HCT116 (cell line): ENCODE data around the gene HEATR5A. TPM values are rescaled to one million over a fixed set of nuclear protein-coding genes. Genes with fewer than 3 reads are reported as not detected.

Experiments
- ATAC-seq: fragments of 200-7000 bp; cut with Tn5 transposase; 2 replicates; pipeline ENCODE4 v1.9.1; 2020; ENCODE audit warnings: mild to moderate bottlenecking, moderate library complexity
- BruUV-seq: library from RNA; stranded (reverse); fragments of 400-500 nt; replicated peaks from 2 replicates; lab custom pipeline; 2021; lab: Mats Ljungman, UMichigan
- CTCF ChIA-PET: fragments of 300-600 bp; sonication (Branson Sonifier 250); formaldehyde crosslinking; loops from one replicate; lab custom pipeline; 2021; ENCODE audit warnings: antibody characterized with exemption; lab: Charles Lee
- POLR2A ChIA-PET: fragments of 300-600, 350-600 bp; sonication (Branson Sonifier 250); formaldehyde crosslinking; loops from one replicate; lab custom pipeline; 2021; ENCODE audit warnings: antibody characterized with exemption; lab: Charles Lee
- RAD21 ChIA-PET, 2 experiments: fragments of 300-600 bp; sonication (Branson Sonifier 250); formaldehyde crosslinking; loops; one replicate each; lab custom pipeline; 2023; ENCODE audit warnings: low total read pairs in 2 of 2; ENCODE audit not compliant: uncharacterized antibody in 2 of 2, unreplicated experiment in 2 of 2, low non-redundant PET in 1 of 2; lab: Charles Lee
- DNase-seq: peaks from one replicate; pipeline ENCODE4 v3.0.0-alpha.2; 2010; ENCODE audit warnings: low read depth, low spot score
- H2AFZ ChIP-seq: fragments of 200-600 bp; shearing (Covaris generic), sonication (generic); 2 replicates; pipeline ENCODE4 v1.6.1; 2017; ENCODE audit warnings: low read depth, mixed run types, mixed read lengths, antibody characterized with exemption, low read length; ENCODE audit not compliant: poor library complexity, severe bottlenecking
- H3K27ac ChIP-seq: 2 replicates; pipeline ENCODE4 v1.5.1; 2012; ENCODE audit warnings: low read depth, low read length
- H3K27me3 ChIP-seq: fragments of 200-600 bp; sonication (generic); 2 replicates; pipeline ENCODE4 v1.6.1; 2016; ENCODE audit warnings: mixed run types, low read length, mixed read lengths; ENCODE audit not compliant: insufficient read depth
- H3K36me3 ChIP-seq, 2 experiments: fragments of 200-500 bp in 1 of 2; fragments of 200-600 bp in 1 of 2; sonication (Bioruptor generic) in 1 of 2; sonication (generic) in 1 of 2; 2 replicates each; pipeline versions ENCODE4 v1.5.1 to v1.6.1; 2014 to 2016; ENCODE audit warnings: low read length in 2 of 2, inconsistent platforms in 1 of 2, mixed read lengths in 1 of 2, mixed run types in 1 of 2; ENCODE audit not compliant: insufficient read depth in 2 of 2, control insufficient read depth in 1 of 2
- H3K4me1 ChIP-seq, 2 experiments: fragments of 200-600 bp in 1 of 2; sonication (generic) in 1 of 2; 2 replicates each; pipeline versions ENCODE4 v1.5.1 to v1.6.1; 2012 to 2017; ENCODE audit warnings: low read length in 2 of 2, inconsistent platforms in 1 of 2, mild to moderate bottlenecking in 1 of 2, mixed read lengths in 1 of 2, mixed run types in 1 of 2, moderate library complexity in 1 of 2; ENCODE audit not compliant: insufficient read depth in 2 of 2, control insufficient read depth in 1 of 2
- H3K4me2 ChIP-seq: fragments of 200-600 bp; sonication (generic); 2 replicates; pipeline ENCODE4 v1.6.1; 2017; ENCODE audit warnings: mixed run types, low read length, mixed read lengths
- H3K4me3 ChIP-seq, 2 experiments: fragments of 200-600 bp in 1 of 2; sonication (generic) in 1 of 2; replicated peaks in 1 of 2; 2 replicates each; pipeline ENCODE4 v1.5.1; 2011 to 2016; ENCODE audit warnings: low read length in 2 of 2, control low read depth in 1 of 2, low read depth in 1 of 2, mild to moderate bottlenecking in 1 of 2, mixed read lengths in 1 of 2, mixed run types in 1 of 2
- H3K79me2 ChIP-seq: fragments of 200-600 bp; sonication (generic); 2 replicates; pipeline ENCODE4 v1.6.1; 2017; ENCODE audit warnings: mild to moderate bottlenecking, mixed run types, low read length, moderate library complexity, mixed read lengths; ENCODE audit not compliant: insufficient read depth
- H3K9ac ChIP-seq: fragments of 200-600 bp; sonication (generic); 2 replicates; pipeline ENCODE4 v1.6.1; 2016; ENCODE audit warnings: low read length, mixed read lengths
- H3K9me2 ChIP-seq: fragments of 200-600 bp; sonication (generic), shearing (Covaris generic); 2 replicates; pipeline ENCODE4 v1.6.1; 2017; ENCODE audit warnings: mixed run types, mild to moderate bottlenecking, moderate library complexity; ENCODE audit not compliant: insufficient read depth
- H3K9me3 ChIP-seq, 2 experiments: fragments of 200-500 bp in 1 of 2; fragments of 200-600 bp in 1 of 2; sonication (Bioruptor generic) in 1 of 2; sonication (generic) in 1 of 2; 2 replicates each; pipeline ENCODE4 v1.6.1; 2014 to 2017; ENCODE audit warnings: low read length in 2 of 2, mixed read lengths in 2 of 2, inconsistent platforms in 1 of 2, low read depth in 1 of 2, mild to moderate bottlenecking in 1 of 2, mixed run types in 1 of 2, moderate library complexity in 1 of 2; ENCODE audit not compliant: control insufficient read depth in 1 of 2, insufficient read depth in 1 of 2
- H4K20me1 ChIP-seq: fragments of 200-600 bp; sonication (generic), shearing (Covaris generic); 2 replicates; pipeline ENCODE4 v1.6.1; 2017; ENCODE audit warnings: mixed run types, mild to moderate bottlenecking, moderate library complexity; ENCODE audit not compliant: insufficient read depth
- ATF3 ChIP-seq: IDR thresholded peaks from 2 replicates; pipeline ENCODE4 v1.6.1; 2012
- CBX3 ChIP-seq: IDR thresholded peaks from 2 replicates; pipeline ENCODE4 v1.6.1; 2012; ENCODE audit warnings: low read depth
- EZH2 ChIP-seq: fragments of 200-600 bp; sonication (generic); IDR thresholded peaks from 2 replicates; pipeline ENCODE4 v1.6.1; 2017; ENCODE audit warnings: antibody characterized with exemption, mixed run types
- FOSL1 ChIP-seq: IDR thresholded peaks from 2 replicates; pipeline ENCODE4 v1.6.1; 2012; ENCODE audit warnings: low read depth
- JUND ChIP-seq: IDR thresholded peaks from 2 replicates; pipeline ENCODE4 v1.6.1; 2012
- MAX ChIP-seq: IDR thresholded peaks from 2 replicates; pipeline ENCODE4 v1.6.1; 2012
- POLR2A ChIP-seq: IDR thresholded peaks from 2 replicates; pipeline ENCODE4 v1.7.0; 2011; ENCODE audit warnings: borderline replicate concordance; ENCODE audit not compliant: insufficient read depth, insufficient read length; ENCODE audit errors: extremely low read depth
- POLR2AphosphoS5 ChIP-seq: IDR thresholded peaks from 2 replicates; pipeline ENCODE4 v1.6.1; 2011; ENCODE audit warnings: mild to moderate bottlenecking, low read depth, low read length, moderate library complexity
- RAD21 ChIP-seq: IDR thresholded peaks from 2 replicates; pipeline ENCODE4 v1.6.1; 2012; ENCODE audit warnings: low read depth, mild to moderate bottlenecking
- SIN3A ChIP-seq: IDR thresholded peaks from 2 replicates; pipeline ENCODE4 v1.6.1; 2012; ENCODE audit warnings: low read depth
- SP1 ChIP-seq: IDR thresholded peaks from 2 replicates; pipeline ENCODE4 v1.6.1; 2012; ENCODE audit warnings: low read depth
- SRF ChIP-seq: IDR thresholded peaks from 2 replicates; pipeline ENCODE4 v1.6.1; 2012; ENCODE audit warnings: low read depth
- TCF7L2 ChIP-seq: IDR thresholded peaks from 2 replicates; pipeline ENCODE4 v1.7.0; 2011; ENCODE audit warnings: borderline replicate concordance, inconsistent platforms; ENCODE audit not compliant: insufficient read depth, insufficient read length; ENCODE audit errors: extremely low read depth
- YY1 ChIP-seq: IDR thresholded peaks from 2 replicates; pipeline ENCODE4 v1.6.1; 2011; ENCODE audit warnings: low read length, low read depth, moderate library complexity, mild to moderate bottlenecking; ENCODE audit not compliant: insufficient replicate concordance; ENCODE audit errors: extremely low read depth
- ZFX ChIP-seq: fragments of 450-650 bp; IDR thresholded peaks from 2 replicates; pipeline ENCODE4 v1.6.1; 2017
- intact Hi-C: fragments of 100-400 bp; cut with micrococcal nuclease; formaldehyde crosslinking; loops from 2 replicates; pipeline ENCODE4 v1.10.0; 2022
- total RNA-seq: library from RNA; stranded (reverse); gene quantifications from one replicate; pipeline ENCODE4 v1.2.1, GENCODE V29; 2021; ENCODE audit not compliant: unreplicated experiment
- TF ChIP-seq, protein P1 (sequence below), 3 experiments: fragments of 200-600 bp in 1 of 3; sonication (generic) in 1 of 3; IDR thresholded peaks in 2 of 3; conservative IDR thresholded peaks in 1 of 3; 2 replicates each; pipeline ENCODE4 v1.5.1; 2012 to 2017; ENCODE audit warnings: low read depth in 2 of 3, low read length in 2 of 3, antibody characterized with exemption in 1 of 3, borderline replicate concordance in 1 of 3, control low read depth in 1 of 3, mild to moderate bottlenecking in 1 of 3, mixed read lengths in 1 of 3, mixed run types in 1 of 3, moderate library complexity in 1 of 3; ENCODE audit not compliant: insufficient read depth in 1 of 3
- TF ChIP-seq, protein P2 (sequence below): IDR thresholded peaks from 2 replicates; pipeline ENCODE4 v1.6.1; 2011; ENCODE audit warnings: mild to moderate bottlenecking, low read length, moderate library complexity; ENCODE audit not compliant: insufficient replicate concordance; ENCODE audit errors: extremely low read depth

Gene HEATR5A
- total RNA-seq, 1 experiment from 2014 or later = 20.9 TPM

DNA sequence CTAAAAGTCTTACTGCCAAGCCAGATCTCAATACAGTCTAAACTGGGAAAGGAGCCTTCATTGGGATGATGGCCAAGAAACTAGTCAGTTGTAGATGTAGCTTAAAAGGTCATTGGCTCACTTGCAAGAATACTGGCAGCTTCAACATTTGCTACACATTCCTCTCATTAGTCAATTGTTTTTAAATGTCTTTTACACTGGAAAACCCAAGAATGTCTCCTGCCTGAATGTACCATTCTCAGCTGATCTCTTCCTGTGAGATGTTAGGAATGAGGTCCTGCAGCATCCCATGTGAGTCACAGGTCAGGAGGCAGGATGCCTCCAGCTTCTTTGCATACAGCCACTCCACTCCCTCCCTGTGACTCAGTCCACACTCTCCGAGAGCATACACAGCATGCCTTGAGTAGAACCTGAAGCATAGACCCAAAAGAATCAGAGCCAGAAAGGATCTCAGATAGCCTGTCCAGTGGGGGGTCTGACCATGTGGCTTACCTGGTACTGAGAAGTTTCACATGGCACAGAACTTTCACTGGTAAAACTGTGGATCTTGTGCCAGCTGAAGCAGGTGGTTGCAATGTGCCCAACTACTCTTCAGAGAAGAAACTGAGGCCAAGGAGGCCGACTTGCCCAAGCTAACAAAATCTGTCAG is 156.7 kb downstream of the HEATR5A start:
- peak; percentile 98 for ATAC-seq
- no peak overlapping the region for H3K4me3 ChIP-seq
- H4K20me1 ChIP-seq = no peaks in the 10 kb centered on the region
- H2AFZ ChIP-seq = peak overlapping the region; percentile 29
- H3K27me3 ChIP-seq = no peaks in the 10 kb centered on the region
- H3K9me2 ChIP-seq = no peaks in the 10 kb centered on the region
- intact Hi-C loops = no loop called here
- H3K27ac ChIP-seq = no peak overlapping the region
- H3K4me1 ChIP-seq = peaks cover 13 to 38% of the 10 kb centered on the region in 2 experiments; a peak in 3 of 4 replicates
- POLR2A ChIA-PET = interaction anchor here (0.7 to 0.9 kb wide), 2 partner anchors 38 to 56 kb away, joined by 3 to 4 read pairs; partner anchors contain the start of gene HECTD1
- RAD21 ChIA-PET = interaction anchor here in 1 of 2 experiments (0.5 kb wide), 1 partner anchor 285 kb away, joined by 6 read pairs; no protein-coding TSS in a partner anchor
- CTCF ChIA-PET = no interaction called here
- no peaks in the 10 kb centered on the region for H3K9me3 ChIP-seq
- H3K36me3 ChIP-seq = no peaks in the 10 kb centered on the region
- H3K4me2 ChIP-seq = peak overlapping the region; percentile 47
- no peaks in the 10 kb centered on the region for H3K79me2 ChIP-seq
- no peak for TF ChIP-seq YY1
- no peak for TF ChIP-seq RAD21
- TF ChIP-seq SP1 = peak; percentile 43; the same call in 1 of the 2 replicates
- TF ChIP-seq FOSL1 = peak; percentile 53
- no peak for TF ChIP-seq SRF
- TF ChIP-seq MAX = peak; percentile 28; the same call in 1 of the 2 replicates
- TF ChIP-seq, protein P1, sequence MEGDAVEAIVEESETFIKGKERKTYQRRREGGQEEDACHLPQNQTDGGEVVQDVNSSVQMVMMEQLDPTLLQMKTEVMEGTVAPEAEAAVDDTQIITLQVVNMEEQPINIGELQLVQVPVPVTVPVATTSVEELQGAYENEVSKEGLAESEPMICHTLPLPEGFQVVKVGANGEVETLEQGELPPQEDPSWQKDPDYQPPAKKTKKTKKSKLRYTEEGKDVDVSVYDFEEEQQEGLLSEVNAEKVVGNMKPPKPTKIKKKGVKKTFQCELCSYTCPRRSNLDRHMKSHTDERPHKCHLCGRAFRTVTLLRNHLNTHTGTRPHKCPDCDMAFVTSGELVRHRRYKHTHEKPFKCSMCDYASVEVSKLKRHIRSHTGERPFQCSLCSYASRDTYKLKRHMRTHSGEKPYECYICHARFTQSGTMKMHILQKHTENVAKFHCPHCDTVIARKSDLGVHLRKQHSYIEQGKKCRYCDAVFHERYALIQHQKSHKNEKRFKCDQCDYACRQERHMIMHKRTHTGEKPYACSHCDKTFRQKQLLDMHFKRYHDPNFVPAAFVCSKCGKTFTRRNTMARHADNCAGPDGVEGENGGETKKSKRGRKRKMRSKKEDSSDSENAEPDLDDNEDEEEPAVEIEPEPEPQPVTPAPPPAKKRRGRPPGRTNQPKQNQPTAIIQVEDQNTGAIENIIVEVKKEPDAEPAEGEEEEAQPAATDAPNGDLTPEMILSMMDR (IDR thresholded peaks at IDR 0.05 in 2 of 3, conservative IDR thresholded peaks at IDR 0.05 in 1 of 3; ENCODE audit: borderline replicate concordance in 1 of 3, insufficient read depth in 1 of 3, low read depth in 2 of 3, low read length in 2 of 3) = no peak
- TF ChIP-seq ATF3 = no peak
- peak; percentile 55 for TF ChIP-seq JUND
- TF ChIP-seq POLR2AphosphoS5 = no peak
- TF ChIP-seq, protein P2, sequence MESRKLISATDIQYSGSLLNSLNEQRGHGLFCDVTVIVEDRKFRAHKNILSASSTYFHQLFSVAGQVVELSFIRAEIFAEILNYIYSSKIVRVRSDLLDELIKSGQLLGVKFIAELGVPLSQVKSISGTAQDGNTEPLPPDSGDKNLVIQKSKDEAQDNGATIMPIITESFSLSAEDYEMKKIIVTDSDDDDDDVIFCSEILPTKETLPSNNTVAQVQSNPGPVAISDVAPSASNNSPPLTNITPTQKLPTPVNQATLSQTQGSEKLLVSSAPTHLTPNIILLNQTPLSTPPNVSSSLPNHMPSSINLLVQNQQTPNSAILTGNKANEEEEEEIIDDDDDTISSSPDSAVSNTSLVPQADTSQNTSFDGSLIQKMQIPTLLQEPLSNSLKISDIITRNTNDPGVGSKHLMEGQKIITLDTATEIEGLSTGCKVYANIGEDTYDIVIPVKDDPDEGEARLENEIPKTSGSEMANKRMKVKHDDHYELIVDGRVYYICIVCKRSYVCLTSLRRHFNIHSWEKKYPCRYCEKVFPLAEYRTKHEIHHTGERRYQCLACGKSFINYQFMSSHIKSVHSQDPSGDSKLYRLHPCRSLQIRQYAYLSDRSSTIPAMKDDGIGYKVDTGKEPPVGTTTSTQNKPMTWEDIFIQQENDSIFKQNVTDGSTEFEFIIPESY = no peak
- no peak for TF ChIP-seq TCF7L2
- TF ChIP-seq SIN3A = 0 out of 2 replicates have a peak, but pooled peaks have one; percentile 36
- peak; percentile 36; the same call in 1 of the 2 replicates for TF ChIP-seq CBX3
- TF ChIP-seq EZH2 = no peak
- TF ChIP-seq ZFX = no peak
- TF ChIP-seq POLR2A = no peak
- H3K9ac ChIP-seq = peak overlapping the region; percentile 8; the same call in 1 of the 2 replicates
- BruUV-seq = no TSS peak
- DNase-seq = peak; percentile 47
